CD4-positive, alpha-beta T cell (primary cell): ENCODE data around the gene MRS2. TPM values are rescaled to one million over a fixed set of nuclear protein-coding genes. Genes with fewer than 3 reads are reported as not detected.

Source experiments
- ATAC-seq: fragments of 200-7000 bp; cut with Tn5 transposase; one replicate; pipeline ENCODE4 v1.10.0; 2022; ENCODE audit warnings: mild to moderate bottlenecking; ENCODE audit not compliant: poor library complexity
- CTCF ChIA-PET: fragments of 350-600 bp; sonication (Branson Sonifier 250); formaldehyde crosslinking; loops from one replicate; lab custom pipeline; 2021; ENCODE audit warnings: antibody characterized with exemption, inconsistent platforms; lab: Charles Lee
- POLR2A ChIA-PET: fragments of 350-600 bp; sonication (Branson Sonifier 250); formaldehyde crosslinking; loops from one replicate; lab custom pipeline; 2021; ENCODE audit warnings: antibody characterized with exemption, inconsistent platforms; lab: Charles Lee
- DNase-seq, 14 experiments: peaks; one replicate each; pipeline ENCODE4 v3.0.0-alpha.2; 2013 to 2020; ENCODE audit warnings: mixed read lengths in 2 of 14
- H3K27ac ChIP-seq, 2 donors: one replicate each; pipeline versions ENCODE4 v1.5.1 to v1.7.0; 2013; ENCODE audit warnings: low read length in 2 of 2, low read depth in 1 of 2, mild to moderate bottlenecking in 1 of 2
- H3K27me3 ChIP-seq, 2 experiments: 1 replicate in 1 of 2; 2 replicates in 1 of 2; pipeline versions ENCODE4 v1.6.1 to v1.7.0; 2013; ENCODE audit warnings: low read length in 2 of 2, control low read depth in 1 of 2, mild to moderate bottlenecking in 1 of 2, moderate library complexity in 1 of 2; ENCODE audit not compliant: insufficient read depth in 2 of 2, control insufficient read depth in 1 of 2
- H3K36me3 ChIP-seq: one replicate; pipeline ENCODE4 v1.6.1; 2013; ENCODE audit warnings: low read length, control low read depth; ENCODE audit not compliant: insufficient read depth
- H3K4me1 ChIP-seq: one replicate; pipeline ENCODE4 v1.6.1; 2013; ENCODE audit warnings: low read length, control low read depth; ENCODE audit not compliant: insufficient read depth
- H3K4me3 ChIP-seq: one replicate; pipeline ENCODE4 v1.5.1; 2013; ENCODE audit warnings: mild to moderate bottlenecking, low read length, moderate library complexity
- H3K9me3 ChIP-seq, 2 experiments: 1 replicate in 1 of 2; 2 replicates in 1 of 2; pipeline versions ENCODE4 v1.6.1 to v1.7.0; 2013; ENCODE audit warnings: low read length in 2 of 2, mild to moderate bottlenecking in 2 of 2, control low read depth in 1 of 2, moderate library complexity in 1 of 2; ENCODE audit not compliant: control insufficient read depth in 1 of 2, insufficient read depth in 1 of 2
- H3K27ac Mint-ChIP-seq: one replicate; pipeline ENCODE4 v1.8.0; 2020; ENCODE audit warnings: mixed read lengths
- H3K27me3 Mint-ChIP-seq: one replicate; pipeline ENCODE4 v1.8.0; 2021; ENCODE audit warnings: mixed read lengths
- H3K36me3 Mint-ChIP-seq: one replicate; pipeline ENCODE4 v1.8.0; 2021; ENCODE audit warnings: low read depth, mixed read lengths
- H3K4me1 Mint-ChIP-seq: one replicate; pipeline ENCODE4 v1.8.0; 2021; ENCODE audit warnings: low read depth, mixed read lengths
- H3K4me3 Mint-ChIP-seq: one replicate; pipeline ENCODE4 v1.8.0; 2020; ENCODE audit warnings: mild to moderate bottlenecking, mixed read lengths
- H3K9me3 Mint-ChIP-seq: one replicate; pipeline ENCODE4 v1.8.0; 2020; ENCODE audit warnings: mixed read lengths
- intact Hi-C, 2 experiments: fragments of 100-400 bp; cut with DNase I in 1 of 2; cut with micrococcal nuclease in 1 of 2; formaldehyde crosslinking; loops; one replicate each; pipeline versions ENCODE4 v1.15.1 to v1.9.0; 2023 to 2025; cut with DNase I, micrococcal nuclease
- polyA plus RNA-seq, 2 donors: library from polyadenylated mRNA; unstranded; fragments of 120-200 nt; gene quantifications; one replicate each; pipeline ENCODE4 v1.2.1, GENCODE V29; 2013
- total RNA-seq, 174 experiments: library from RNA in 2 of 174; stranded (reverse) in 2 of 174; gene quantifications; one replicate each; pipeline ENCODE4 v1.2.3 and lab custom pipeline; 2021 to 2026
- TF ChIP-seq, protein P1 (sequence below): fragments of 200-600 bp; IDR thresholded peaks from one replicate; pipeline ENCODE4 v1.8.0; 2022; ENCODE audit warnings: antibody characterized with exemption, mild to moderate bottlenecking

MRS2 gene
- total RNA-seq: 1 to 10 TPM; 3.7 to 4.6 TPM
- polyA plus RNA-seq (2013, experiment 1 of 2): 18.1 TPM
- 19.7 TPM for polyA plus RNA-seq (2013, experiment 2 of 2)
- total RNA-seq (lab: John Stamatoyannopoulos, UW): 7.8 to 62.7 (median 37.8) reads per million in 172 experiments

- ChIA-PET POLR2A (no interaction called here), CTCF (no interaction called here)
- no peaks in the 10 kb centered on the region for H3K9me3 ChIP-seq
- Mint-ChIP-seq H3K36me3 (peaks cover 24% of the 10 kb centered on the region), H3K9me3 (no peaks in the 10 kb centered on the region), H3K4me3 (peak within 1 kb of the TSS; percentile 93), H3K4me1 (peaks cover 36% of the 10 kb centered on the region), H3K27me3 (peaks cover 28% of the 10 kb centered on the region), H3K27ac (peak within 1 kb of the TSS; percentile 43)
- peaks cover 13% of the 10 kb centered on the region for H3K4me1 ChIP-seq
- H3K27me3 ChIP-seq: peaks cover 1 to 7% of the 10 kb centered on the region in 2 experiments
- intact Hi-C loops: no loop called here
- H3K36me3 ChIP-seq: peaks cover 14% of the 10 kb centered on the region
- H3K4me3 ChIP-seq: peak within 1 kb of the TSS; percentile 94
- TF ChIP-seq, protein P1, sequence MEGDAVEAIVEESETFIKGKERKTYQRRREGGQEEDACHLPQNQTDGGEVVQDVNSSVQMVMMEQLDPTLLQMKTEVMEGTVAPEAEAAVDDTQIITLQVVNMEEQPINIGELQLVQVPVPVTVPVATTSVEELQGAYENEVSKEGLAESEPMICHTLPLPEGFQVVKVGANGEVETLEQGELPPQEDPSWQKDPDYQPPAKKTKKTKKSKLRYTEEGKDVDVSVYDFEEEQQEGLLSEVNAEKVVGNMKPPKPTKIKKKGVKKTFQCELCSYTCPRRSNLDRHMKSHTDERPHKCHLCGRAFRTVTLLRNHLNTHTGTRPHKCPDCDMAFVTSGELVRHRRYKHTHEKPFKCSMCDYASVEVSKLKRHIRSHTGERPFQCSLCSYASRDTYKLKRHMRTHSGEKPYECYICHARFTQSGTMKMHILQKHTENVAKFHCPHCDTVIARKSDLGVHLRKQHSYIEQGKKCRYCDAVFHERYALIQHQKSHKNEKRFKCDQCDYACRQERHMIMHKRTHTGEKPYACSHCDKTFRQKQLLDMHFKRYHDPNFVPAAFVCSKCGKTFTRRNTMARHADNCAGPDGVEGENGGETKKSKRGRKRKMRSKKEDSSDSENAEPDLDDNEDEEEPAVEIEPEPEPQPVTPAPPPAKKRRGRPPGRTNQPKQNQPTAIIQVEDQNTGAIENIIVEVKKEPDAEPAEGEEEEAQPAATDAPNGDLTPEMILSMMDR: no peak
- ATAC-seq (peak; percentile 95), DNase-seq (peak; percentile 59 to 90 (median 76))
- no peak within 1 kb of the TSS for H3K27ac ChIP-seq
These were observed at the start of gene MRS2 for GRCh38 chr6:24402697-24403500. TSS of gene MRS2 (plus strand) at chr6:24402936. CDS start at chr6:24403047, 111 bp downstream.

GRCh38 chr6:24353861-24354260, 48.9 kb upstream of the MRS2 start:
- H3K4me1 Mint-ChIP-seq: peaks cover 18% of the 10 kb centered on the region
- Histone ChIP-seq H3K27ac (no peak overlapping the region), H3K36me3 (no peaks in the 10 kb centered on the region), H3K4me1 (peaks cover 12% of the 10 kb centered on the region), H3K9me3 (peaks cover 0 to 4% of the 10 kb centered on the region in 2 experiments), H3K27me3 (no peaks in the 10 kb centered on the region), H3K4me3 (no peak overlapping the region)
- intact Hi-C loops: no loop called here
- peaks cover 6% of the 10 kb centered on the region for H3K27me3 Mint-ChIP-seq
- DNase-seq: no peak
- ATAC-seq: no peak
- H3K9me3 Mint-ChIP-seq: no peaks in the 10 kb centered on the region
- TF ChIP-seq, protein P1: no peak
- ChIA-PET CTCF (no interaction called here), POLR2A (no interaction called here)
- no peaks in the 10 kb centered on the region for H3K36me3 Mint-ChIP-seq
- H3K4me3 Mint-ChIP-seq: no peak overlapping the region
- H3K27ac Mint-ChIP-seq: no peak overlapping the region

DNA sequence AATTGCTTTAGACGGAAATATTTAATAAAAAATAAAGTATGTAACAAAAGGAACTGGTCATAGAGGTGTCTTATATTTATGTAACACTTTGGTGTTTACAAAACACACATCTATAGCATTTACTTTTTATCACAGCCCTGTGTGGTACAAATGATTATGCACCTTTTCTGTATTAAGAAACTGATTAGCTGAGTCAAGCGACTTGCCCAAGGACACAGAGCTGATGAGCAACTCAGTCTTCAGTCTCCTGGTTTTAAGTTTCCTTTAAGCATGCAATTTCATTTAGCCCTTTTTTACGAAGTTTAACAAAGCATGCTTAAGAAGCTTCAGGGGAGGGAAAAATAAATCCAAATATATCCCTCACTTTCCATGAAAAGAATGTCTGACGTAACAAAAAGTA, 47.3 kb upstream of the MRS2 start:
- Histone ChIP-seq H3K4me3 (no peak overlapping the region), H3K36me3 (no peaks in the 10 kb centered on the region), H3K27ac (no peak overlapping the region), H3K27me3 (peaks cover 0 to 2% of the 10 kb centered on the region in 2 experiments), H3K4me1 (peaks cover 21% of the 10 kb centered on the region), H3K9me3 (peaks cover 0 to 4% of the 10 kb centered on the region in 2 experiments)
- no peaks in the 10 kb centered on the region for H3K9me3 Mint-ChIP-seq
- H3K4me3 Mint-ChIP-seq: no peak overlapping the region
- ChIA-PET POLR2A (no interaction called here), CTCF (no interaction called here)
- no peak for DNase-seq
- TF ChIP-seq, protein P1: no peak
- no peaks in the 10 kb centered on the region for H3K36me3 Mint-ChIP-seq
- no peak for ATAC-seq
- no peaks in the 10 kb centered on the region for H3K27me3 Mint-ChIP-seq
- no peak overlapping the region for H3K27ac Mint-ChIP-seq
- H3K4me1 Mint-ChIP-seq: peaks cover 27% of the 10 kb centered on the region
- intact Hi-C loops: no loop called here
